Measurements from ENCODE around the gene VPS26B.

VPS26B gene

GRCh38 chr11:134257101-134257500 lies 32.6 kb downstream of the VPS26B start:
- no peak for DNase-seq (ENCODE audit: low read depth in 1 of 2, low spot score in 1 of 2)

- DNase-seq (ENCODE audit: low read depth in 1 of 2, low spot score in 1 of 2) = no peak
Observed at GRCh38 chr11:134258577-134258976, 34.1 kb downstream of the VPS26B start.

DNA sequence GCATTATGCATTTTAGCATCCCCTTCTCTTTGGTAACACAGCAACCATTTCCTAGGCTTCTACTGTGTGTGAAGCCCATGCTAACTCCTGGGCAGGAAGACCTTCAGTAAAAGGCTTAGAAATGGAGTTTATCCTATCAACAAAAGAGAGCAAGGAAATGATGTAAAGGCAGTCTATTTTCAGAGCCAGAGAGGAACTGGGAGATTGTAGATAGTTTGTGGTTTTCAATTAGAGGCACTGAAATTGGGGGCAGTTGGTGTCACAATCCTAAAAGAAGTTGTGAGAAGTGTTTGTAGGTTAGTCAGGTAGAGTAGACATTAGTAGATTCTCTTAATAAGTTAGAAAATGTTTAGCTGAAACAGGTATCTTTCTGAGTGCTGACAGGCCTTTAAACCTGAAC lies 36.0 kb downstream of the VPS26B start:
- no peak for DNase-seq (ENCODE audit: low read depth in 1 of 2, low spot score in 1 of 2)

- DNase-seq (ENCODE audit: low read depth in 1 of 2, low spot score in 1 of 2) = no peak
Observed at GRCh38 chr11:134260983-134261382, 36.5 kb downstream of the VPS26B start.

GRCh38 chr11:134261626-134262488 lies 37.4 kb downstream of the VPS26B start:
- DNase-seq (ENCODE audit: low read depth in 1 of 2, low spot score in 1 of 2) = no peak

GRCh38 chr11:134264966-134265764 lies 40.7 kb downstream of the VPS26B start:
- DNase-seq (ENCODE audit: low read depth in 1 of 2, low spot score in 1 of 2) = no peak

- no peak for DNase-seq (ENCODE audit: low read depth in 1 of 2, low spot score in 1 of 2)
Observed at GRCh38 chr11:134266440-134266839, 42.0 kb downstream of the VPS26B start.

DNA sequence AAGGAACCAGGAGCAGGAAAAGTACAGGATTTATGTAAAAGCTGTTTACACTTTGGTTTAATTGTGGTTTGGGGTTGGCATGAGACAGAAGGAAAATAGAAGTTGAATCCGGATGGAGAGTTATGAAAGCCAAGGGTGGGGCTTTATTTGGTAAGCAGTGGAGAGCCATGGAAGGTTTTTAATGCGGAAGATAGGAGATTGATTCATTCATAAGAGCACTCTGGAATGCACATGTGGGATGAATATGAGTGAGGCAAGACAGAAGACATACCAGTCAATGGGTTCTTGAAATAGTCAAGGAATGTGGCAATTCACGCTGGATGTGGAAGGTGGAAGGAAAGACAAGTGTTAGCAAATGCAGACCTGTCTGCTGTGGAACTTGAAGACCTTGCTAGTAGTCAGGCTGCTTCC lies 42.4 kb downstream of the VPS26B start:
- DNase-seq (ENCODE audit: low read depth in 1 of 2, low spot score in 1 of 2) = no peak

DNA sequence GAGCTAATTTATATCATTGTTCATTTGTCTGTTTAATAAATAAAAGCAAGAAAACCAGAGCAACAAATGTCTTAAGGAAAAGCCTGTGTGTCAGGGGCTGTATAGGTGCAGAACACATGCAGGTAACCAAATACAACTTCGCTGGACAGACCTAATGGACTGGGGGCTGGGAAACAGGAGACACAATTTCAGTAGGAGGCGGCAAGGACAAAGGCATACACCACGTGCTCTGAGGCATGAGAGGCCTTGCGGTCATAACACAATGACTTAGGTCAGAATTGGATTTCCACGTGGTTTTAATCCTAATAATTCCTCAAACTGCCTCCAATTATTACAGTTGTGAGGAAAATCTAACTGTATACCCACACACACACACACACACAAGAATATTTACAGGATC lies 43.0 kb downstream of the VPS26B start:
- no peak for DNase-seq (ENCODE audit: low read depth in 1 of 2, low spot score in 1 of 2)

- DNase-seq (ENCODE audit: low read depth in 1 of 2, low spot score in 1 of 2) = no peak
Observed at GRCh38 chr11:134267966-134268365, 43.5 kb downstream of the VPS26B start.

DNA sequence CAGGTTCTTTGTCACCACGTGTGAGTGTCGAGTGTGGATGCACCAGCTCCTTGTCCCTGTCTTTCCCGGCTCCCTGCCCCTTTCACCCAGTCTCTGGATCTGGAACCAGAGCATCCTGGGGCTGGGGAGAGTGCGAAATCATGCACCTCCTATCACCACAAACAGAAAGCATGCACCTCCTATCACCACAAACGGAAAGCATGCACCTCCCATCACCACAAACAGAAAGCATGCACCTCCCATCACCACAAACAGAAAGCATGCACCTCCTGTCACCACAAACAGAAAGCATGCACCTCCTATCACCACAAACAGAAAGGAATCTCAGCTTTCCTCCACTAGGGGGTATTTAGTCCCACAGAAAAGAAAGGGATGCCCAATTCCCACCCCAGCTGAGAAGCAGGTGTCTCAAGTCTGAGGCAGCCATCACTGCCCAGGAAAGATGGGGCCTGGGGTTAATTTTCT lies 45.8 kb downstream of the VPS26B start:
- no peak for DNase-seq (ENCODE audit: low read depth in 1 of 2, low spot score in 1 of 2)

GRCh38 chr11:134271978-134272377 lies 47.5 kb downstream of the VPS26B start:
- DNase-seq (ENCODE audit: low read depth in 1 of 2, low spot score in 1 of 2) = no peak

DNA sequence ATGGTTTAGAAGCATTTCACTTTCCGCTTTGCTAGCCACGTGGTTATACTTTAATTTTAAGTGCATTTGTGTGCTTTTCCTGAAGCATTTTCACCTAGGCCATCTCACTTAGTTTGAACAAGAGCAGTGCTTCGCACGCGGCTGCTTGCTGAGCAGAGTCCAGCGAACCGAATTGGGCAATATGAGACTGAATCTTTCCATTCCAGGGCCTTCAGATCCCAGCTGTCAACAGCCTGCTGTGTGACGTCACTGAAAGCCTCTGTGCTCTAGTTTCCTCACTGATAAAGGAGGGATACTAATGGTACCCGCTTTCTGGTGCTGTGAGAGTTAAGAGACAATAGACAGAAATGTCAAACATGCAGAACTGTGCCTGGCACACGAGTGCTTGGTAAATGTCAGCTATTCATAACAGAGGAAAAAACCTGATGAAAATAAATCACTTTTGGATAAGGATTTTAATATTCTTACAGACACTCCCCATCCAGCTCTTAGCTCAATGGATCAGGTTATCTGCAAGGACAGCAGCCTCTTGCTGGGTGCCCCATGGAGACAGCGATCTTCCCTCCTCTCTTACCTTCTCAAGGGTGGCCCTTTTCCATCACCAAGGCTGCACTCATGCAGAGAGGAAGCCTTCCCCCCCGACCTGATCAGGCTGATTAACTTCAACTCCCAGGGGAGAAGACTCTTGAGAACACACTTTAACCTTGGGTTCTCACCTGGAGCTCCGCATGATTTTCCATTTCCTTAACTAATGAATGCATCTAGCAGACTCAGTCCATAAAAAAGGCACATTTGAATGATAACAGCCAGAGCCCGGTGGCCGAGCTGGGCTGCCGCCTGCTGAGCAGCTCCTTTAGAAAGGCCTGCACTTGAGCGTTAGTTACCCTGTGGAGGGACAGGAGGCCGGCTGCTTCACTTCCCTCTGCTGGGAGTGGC lies 48.2 kb downstream of the VPS26B start:
- no peak for DNase-seq (ENCODE audit: low read depth in 1 of 2, low spot score in 1 of 2)

- no peak for DNase-seq (ENCODE audit: low read depth in 1 of 2, low spot score in 1 of 2)
Observed at GRCh38 chr11:134273317-134273712, 48.8 kb downstream of the VPS26B start.

GRCh38 chr11:134275188-134275533 lies 50.7 kb downstream of the VPS26B start:
- DNase-seq (ENCODE audit: low read depth in 1 of 2, low spot score in 1 of 2) = no peak

- peak; percentile 49 to 71 for DNase-seq (ENCODE audit: low read depth in 1 of 2, low spot score in 1 of 2)
Observed at GRCh38 chr11:134275534-134276395, 51.3 kb downstream of the VPS26B start, which contains the start of gene GLB1L3. TSS of gene GLB1L3 (plus strand) at chr11:134276379. CDS start at chr11:134276741, 362 bp downstream.

- peak in 1 of 2 donors; percentile 6 for DNase-seq (ENCODE audit: low read depth in 1 of 2, low spot score in 1 of 2)
Observed at GRCh38 chr11:134276396-134277182, 52.1 kb downstream of the VPS26B start.

- no peak for DNase-seq (ENCODE audit: low read depth in 1 of 2, low spot score in 1 of 2)
Observed at GRCh38 chr11:134277183-134278001, 52.9 kb downstream of the VPS26B start.

Data from stimulated activated CD4-positive, alpha-beta T cell treated with anti-CD3 and anti-CD28 coated beads, Interleukin-15, amount 100 ng/mL, for 1 hour (primary cell).